Choroid plexus epithelial cell (primary cell): ENCODE data around the gene FMO2.

ENCODE experiments used
- DNase-seq: peaks from one replicate; pipeline ENCODE4 v3.0.0-alpha.2; 2010; ENCODE audit warnings: low read depth
- H3K4me3 ChIP-seq: 2 replicates; pipeline ENCODE4 v1.5.1; 2011; ENCODE audit warnings: low read depth, mild to moderate bottlenecking, control low read depth, low read length, moderate library complexity
- CTCF ChIP-seq: conservative IDR thresholded peaks from 2 replicates; pipeline ENCODE4 v1.5.1; 2011; ENCODE audit warnings: low read depth, mild to moderate bottlenecking, control low read depth, inconsistent platforms, low read length, moderate library complexity

FMO2 gene

GRCh38 chr1:171172471-171172870 is 12.6 kb upstream of the FMO2 start:
- no peak overlapping the region for H3K4me3 ChIP-seq
- no peak for DNase-seq
- no peak for TF ChIP-seq CTCF

GRCh38 chr1:171173069-171173468 is 12.0 kb upstream of the FMO2 start:
- no peak for DNase-seq
- no peak overlapping the region for H3K4me3 ChIP-seq
- TF ChIP-seq CTCF = no peak

- no peak overlapping the region for H3K4me3 ChIP-seq
- TF ChIP-seq CTCF = no peak
- no peak for DNase-seq
Observed at GRCh38 chr1:171174560-171175294, 10.4 kb upstream of the FMO2 start.

GRCh38 chr1:171177261-171177660 is 7.8 kb upstream of the FMO2 start:
- no peak overlapping the region for H3K4me3 ChIP-seq
- DNase-seq = no peak
- TF ChIP-seq CTCF = no peak

GRCh38 chr1:171179318-171180227 is 5.5 kb upstream of the FMO2 start:
- no peak for TF ChIP-seq CTCF
- H3K4me3 ChIP-seq = no peak overlapping the region
- DNase-seq = no peak

- H3K4me3 ChIP-seq = no peak overlapping the region
- DNase-seq = no peak
- TF ChIP-seq CTCF = no peak
Observed at GRCh38 chr1:171180670-171181069, 4.4 kb upstream of the FMO2 start.
